Colonic mucosa (tissue), 4 donors: ENCODE measurements around the gene C1orf53. TPM values are rescaled to one million over a fixed set of nuclear protein-coding genes. Genes with fewer than 3 reads are reported as not detected.

Experiments used
- DNase-seq: peaks from one replicate; pipeline ENCODE4 v3.0.0-alpha.2; 2020
- H3K27ac ChIP-seq: fragments of 200-600 bp; one replicate; pipeline ENCODE4 v1.8.0; 2021
- H3K27me3 ChIP-seq: fragments of 200-600 bp; one replicate; pipeline ENCODE4 v1.8.0; 2021
- H3K36me3 ChIP-seq: fragments of 200-600 bp; one replicate; pipeline ENCODE4 v1.8.0; 2021
- H3K4me1 ChIP-seq: fragments of 200-600 bp; one replicate; pipeline ENCODE4 v1.8.0; 2021; ENCODE audit warnings: mild to moderate bottlenecking
- H3K4me3 ChIP-seq: fragments of 200-600 bp; one replicate; pipeline ENCODE4 v1.8.0; 2021
- H3K9ac ChIP-seq, 2 donors: one replicate each; pipeline ENCODE4 v1.7.0; 2013; ENCODE audit warnings: control low read depth in 2 of 2, low read depth in 2 of 2, low read length in 2 of 2
- H3K9me3 ChIP-seq: fragments of 200-600 bp; one replicate; pipeline ENCODE4 v1.8.0; 2021
- CTCF ChIP-seq: fragments of 200-600 bp; IDR thresholded peaks from one replicate; pipeline ENCODE4 v1.8.0; 2022; ENCODE audit warnings: antibody characterized with exemption, mild to moderate bottlenecking
- intact Hi-C: fragments of 100-400 bp; cut with DNase I; formaldehyde crosslinking; loops from one replicate; pipeline ENCODE4 v1.14.1; 2022
- total RNA-seq, 2 donors: library from RNA; stranded (reverse); fragmentation: NEBNext Ultra II Directional in 1 of 2; extraction: Animal tissue kit (Norgen Biotek cat#: 25700) in 1 of 2; gene quantifications; one replicate each; pipeline ENCODE4 v1.2.1, GENCODE V29; 2021
- donor health status: healthy.
- donor health status: DM: no; HTN: no; CAD: no.
- donor health status: DM: no; HTN: no; CAD: no.

The C1orf53 gene
- total RNA-seq, 2 donors from 2014 or later, result 2.7 to 5.4 TPM

- Histone ChIP-seq H3K36me3 (no peaks in the 10 kb centered on the region), H3K9ac (no peak overlapping the region), H3K4me1 (no peaks in the 10 kb centered on the region), H3K9me3 (no peaks in the 10 kb centered on the region), H3K27ac (no peak overlapping the region), H3K27me3 (no peaks in the 10 kb centered on the region), H3K4me3 (no peak overlapping the region)
- intact Hi-C loops, result no loop called here
- DNase-seq, result peak; percentile 57
- no peak for TF ChIP-seq CTCF
Observed at GRCh38 chr1:197884173-197884572, 18.3 kb upstream of the C1orf53 start.

- Histone ChIP-seq H3K27ac (no peak overlapping the region), H3K4me3 (no peak overlapping the region), H3K4me1 (no peaks in the 10 kb centered on the region), H3K36me3 (no peaks in the 10 kb centered on the region), H3K27me3 (no peaks in the 10 kb centered on the region), H3K9me3 (no peaks in the 10 kb centered on the region), H3K9ac (no peak overlapping the region)
- DNase-seq, result no peak
- intact Hi-C loops, result no loop called here
- TF ChIP-seq CTCF, result no peak
Observed at GRCh38 chr1:197890936-197891335, 11.5 kb upstream of the C1orf53 start.

- no peak for DNase-seq
- H3K4me3 ChIP-seq, result no peak overlapping the region
- H3K4me1 ChIP-seq, result no peaks in the 10 kb centered on the region
- H3K36me3 ChIP-seq, result no peaks in the 10 kb centered on the region
- intact Hi-C loops, result no loop called here
- H3K9me3 ChIP-seq, result no peaks in the 10 kb centered on the region
- TF ChIP-seq CTCF, result no peak
- H3K9ac ChIP-seq, result no peak overlapping the region
- no peaks in the 10 kb centered on the region for H3K27me3 ChIP-seq
- no peak overlapping the region for H3K27ac ChIP-seq
Observed at GRCh38 chr1:197892684-197893083, 9.7 kb upstream of the C1orf53 start.

- no peak for DNase-seq
- H3K36me3 ChIP-seq, result no peaks in the 10 kb centered on the region
- TF ChIP-seq CTCF, result no peak
- intact Hi-C loops, result no loop called here
- H3K27ac ChIP-seq, result no peak overlapping the region
- no peak overlapping the region for H3K4me3 ChIP-seq
- H3K9ac ChIP-seq, result no peak overlapping the region
- no peaks in the 10 kb centered on the region for H3K27me3 ChIP-seq
- H3K9me3 ChIP-seq, result no peaks in the 10 kb centered on the region
- no peaks in the 10 kb centered on the region for H3K4me1 ChIP-seq
Observed at GRCh38 chr1:197896301-197896700, 6.1 kb upstream of the C1orf53 start.

- Histone ChIP-seq H3K36me3 (no peaks in the 10 kb centered on the region), H3K9me3 (no peaks in the 10 kb centered on the region), H3K27me3 (no peaks in the 10 kb centered on the region), H3K4me1 (peaks cover 5% of the 10 kb centered on the region), H3K27ac (no peak overlapping the region), H3K9ac (no peak overlapping the region), H3K4me3 (no peak overlapping the region)
- no peak for TF ChIP-seq CTCF
- intact Hi-C loops, result no loop called here
- DNase-seq, result no peak
Observed at GRCh38 chr1:197899037-197899436, 3.4 kb upstream of the C1orf53 start.

- peak overlapping the region; percentile 75 for H3K4me3 ChIP-seq
- no peaks in the 10 kb centered on the region for H3K27me3 ChIP-seq
- H3K27ac ChIP-seq, result peak overlapping the region; percentile 81
- H3K36me3 ChIP-seq, result no peaks in the 10 kb centered on the region
- H3K4me1 ChIP-seq, result peaks cover 5% of the 10 kb centered on the region
- peak overlapping the region; percentile 77 to 80 for H3K9ac ChIP-seq
- intact Hi-C loops, result no loop called here
- no peak for DNase-seq
- no peaks in the 10 kb centered on the region for H3K9me3 ChIP-seq
- no peak for TF ChIP-seq CTCF
Observed at GRCh38 chr1:197902131-197902453, 338 bp upstream of the C1orf53 start.
